ENCODE measurements around the gene TMEM19.

Gene TMEM19

GRCh38 chr12:71685914-71686657 lies at the start of gene TMEM19:
Gene TMEM19 (plus strand): TSS chr12:71686082. CDS start chr12:71686681, 599 bp downstream.
- Mint-ChIP-seq H3K27ac (peak within 1 kb of the TSS; percentile 77 to 78), H3K4me3 (peak within 1 kb of the TSS; percentile 89 to 98), H3K27me3 (no peaks in the 10 kb centered on the region), H3K9me3 (no peaks in the 10 kb centered on the region), H3K4me1 (peaks cover 10% of the 10 kb centered on the region)
- peak; percentile 85 for DNase-seq
- peak; percentile 93 for ATAC-seq

- ATAC-seq (no peak), DNase-seq (no peak)
- Mint-ChIP-seq H3K4me3 (no peak overlapping the region), H3K4me1 (peaks cover 15% of the 10 kb centered on the region), H3K9me3 (no peaks in the 10 kb centered on the region), H3K27ac (peak overlapping the region; percentile 36 to 80), H3K27me3 (no peaks in the 10 kb centered on the region)
Measured at GRCh38 chr12:71636704-71637115, 49.2 kb upstream of the TMEM19 start.

- H3K9me3 Mint-ChIP-seq: no peaks in the 10 kb centered on the region
- H3K4me3 Mint-ChIP-seq: no peak overlapping the region
- H3K27ac Mint-ChIP-seq: no peak overlapping the region
- no peaks in the 10 kb centered on the region for H3K27me3 Mint-ChIP-seq
- DNase-seq (no peak), ATAC-seq (no peak)
- H3K4me1 Mint-ChIP-seq: peaks cover 19% of the 10 kb centered on the region
Measured at GRCh38 chr12:71638499-71638898, 47.4 kb upstream of the TMEM19 start.

GRCh38 chr12:71639341-71639760 lies 46.5 kb upstream of the TMEM19 start:
- Mint-ChIP-seq H3K4me1 (peaks cover 23% of the 10 kb centered on the region), H3K9me3 (no peaks in the 10 kb centered on the region), H3K27ac (peak overlapping the region; percentile 13 to 76), H3K27me3 (no peaks in the 10 kb centered on the region), H3K4me3 (no peak overlapping the region)
- ATAC-seq (peak; percentile 68), DNase-seq (no peak)

- no peaks in the 10 kb centered on the region for H3K9me3 Mint-ChIP-seq
- DNase-seq (no peak), ATAC-seq (no peak)
- no peak overlapping the region for H3K4me3 Mint-ChIP-seq
- peaks cover 27% of the 10 kb centered on the region for H3K4me1 Mint-ChIP-seq
- H3K27me3 Mint-ChIP-seq: no peaks in the 10 kb centered on the region
- H3K27ac Mint-ChIP-seq: no peak overlapping the region
Measured at GRCh38 chr12:71640316-71640715, 45.6 kb upstream of the TMEM19 start.

GRCh38 chr12:71641390-71641789 lies 44.5 kb upstream of the TMEM19 start:
- H3K4me1 Mint-ChIP-seq: peaks cover 29% of the 10 kb centered on the region
- H3K27me3 Mint-ChIP-seq: no peaks in the 10 kb centered on the region
- no peak for ATAC-seq
- H3K4me3 Mint-ChIP-seq: no peak overlapping the region
- H3K27ac Mint-ChIP-seq: peak overlapping the region in 1 of 2 donors; percentile 30
- no peak for DNase-seq
- H3K9me3 Mint-ChIP-seq: no peaks in the 10 kb centered on the region

- Mint-ChIP-seq H3K4me1 (peaks cover 23% of the 10 kb centered on the region), H3K4me3 (no peak overlapping the region), H3K9me3 (no peaks in the 10 kb centered on the region), H3K27me3 (no peaks in the 10 kb centered on the region), H3K27ac (no peak overlapping the region)
- no peak for DNase-seq
- ATAC-seq: peak; percentile 86
Measured at GRCh38 chr12:71642264-71642663, 43.6 kb upstream of the TMEM19 start.

GRCh38 chr12:71645268-71645667 lies 40.6 kb upstream of the TMEM19 start:
- peaks cover 24% of the 10 kb centered on the region for H3K4me1 Mint-ChIP-seq
- H3K9me3 Mint-ChIP-seq: no peaks in the 10 kb centered on the region
- peak overlapping the region in 1 of 2 donors; percentile 72 for H3K27ac Mint-ChIP-seq
- H3K27me3 Mint-ChIP-seq: no peaks in the 10 kb centered on the region
- DNase-seq (no peak), ATAC-seq (no peak)
- H3K4me3 Mint-ChIP-seq: no peak overlapping the region

- Mint-ChIP-seq H3K4me3 (no peak overlapping the region), H3K27ac (peak overlapping the region in 1 of 2 donors; percentile 48), H3K27me3 (no peaks in the 10 kb centered on the region), H3K9me3 (no peaks in the 10 kb centered on the region), H3K4me1 (peaks cover 24% of the 10 kb centered on the region)
- DNase-seq (no peak), ATAC-seq (no peak)
Measured at GRCh38 chr12:71646512-71646911, 39.4 kb upstream of the TMEM19 start.

- no peak overlapping the region for H3K4me3 Mint-ChIP-seq
- no peak overlapping the region for H3K27ac Mint-ChIP-seq
- ATAC-seq: no peak
- no peaks in the 10 kb centered on the region for H3K9me3 Mint-ChIP-seq
- H3K4me1 Mint-ChIP-seq: peaks cover 19% of the 10 kb centered on the region
- no peaks in the 10 kb centered on the region for H3K27me3 Mint-ChIP-seq
- DNase-seq: no peak
Measured at GRCh38 chr12:71648537-71648936, 37.3 kb upstream of the TMEM19 start.

- ATAC-seq: no peak
- H3K27ac Mint-ChIP-seq: peak overlapping the region in 1 of 2 donors; percentile 51
- peaks cover 18% of the 10 kb centered on the region for H3K4me1 Mint-ChIP-seq
- H3K27me3 Mint-ChIP-seq: no peaks in the 10 kb centered on the region
- DNase-seq: no peak
- no peak overlapping the region for H3K4me3 Mint-ChIP-seq
- no peaks in the 10 kb centered on the region for H3K9me3 Mint-ChIP-seq
Measured at GRCh38 chr12:71649401-71649800, 36.5 kb upstream of the TMEM19 start.

- no peak overlapping the region for H3K27ac Mint-ChIP-seq
- no peaks in the 10 kb centered on the region for H3K27me3 Mint-ChIP-seq
- H3K4me1 Mint-ChIP-seq: peaks cover 37% of the 10 kb centered on the region
- ATAC-seq: no peak
- H3K9me3 Mint-ChIP-seq: no peaks in the 10 kb centered on the region
- no peak overlapping the region for H3K4me3 Mint-ChIP-seq
- no peak for DNase-seq
Measured at GRCh38 chr12:71652656-71653055, 33.2 kb upstream of the TMEM19 start.

- peaks cover 39% of the 10 kb centered on the region for H3K4me1 Mint-ChIP-seq
- no peaks in the 10 kb centered on the region for H3K27me3 Mint-ChIP-seq
- no peak for ATAC-seq
- no peak for DNase-seq
- H3K4me3 Mint-ChIP-seq: no peak overlapping the region
- no peak overlapping the region for H3K27ac Mint-ChIP-seq
- no peaks in the 10 kb centered on the region for H3K9me3 Mint-ChIP-seq
Measured at GRCh38 chr12:71653137-71653536, 32.7 kb upstream of the TMEM19 start.

GRCh38 chr12:71654200-71654599 lies 31.7 kb upstream of the TMEM19 start:
- Mint-ChIP-seq H3K4me3 (no peak overlapping the region), H3K9me3 (no peaks in the 10 kb centered on the region), H3K4me1 (peaks cover 43% of the 10 kb centered on the region), H3K27me3 (no peaks in the 10 kb centered on the region), H3K27ac (no peak overlapping the region)
- ATAC-seq (no peak), DNase-seq (no peak)

GRCh38 chr12:71655495-71655894 lies 30.4 kb upstream of the TMEM19 start:
- Mint-ChIP-seq H3K4me1 (peaks cover 38% of the 10 kb centered on the region), H3K27ac (no peak overlapping the region)

GRCh38 chr12:71655907-71656306 lies 30.0 kb upstream of the TMEM19 start:
- no peak for ATAC-seq

More at GRCh38 chr12:71655495-71655894, 30.4 kb upstream of the TMEM19 start:
- H3K9me3 Mint-ChIP-seq: no peaks in the 10 kb centered on the region
- ATAC-seq (no peak), DNase-seq (no peak)
- H3K4me3 Mint-ChIP-seq: peak overlapping the region; percentile 49 to 56
- no peaks in the 10 kb centered on the region for H3K27me3 Mint-ChIP-seq

GRCh38 chr12:71656740-71657139 lies 29.1 kb upstream of the TMEM19 start:
- DNase-seq: no peak
- Mint-ChIP-seq H3K9me3 (no peaks in the 10 kb centered on the region), H3K27ac (no peak overlapping the region), H3K4me1 (peaks cover 41% of the 10 kb centered on the region), H3K27me3 (no peaks in the 10 kb centered on the region), H3K4me3 (no peak overlapping the region)
- no peak for ATAC-seq

More at GRCh38 chr12:71655907-71656306, 30.0 kb upstream of the TMEM19 start:
- H3K9me3 Mint-ChIP-seq: no peaks in the 10 kb centered on the region
- no peak for DNase-seq
- H3K27me3 Mint-ChIP-seq: no peaks in the 10 kb centered on the region
- peaks cover 38% of the 10 kb centered on the region for H3K4me1 Mint-ChIP-seq
- peak overlapping the region; percentile 49 to 56 for H3K4me3 Mint-ChIP-seq
- no peak overlapping the region for H3K27ac Mint-ChIP-seq
